ENCODE measurements around the gene PREX1. TPM values are rescaled to one million over a fixed set of nuclear protein-coding genes. Genes with fewer than 3 reads are reported as not detected.
A peak's percentile ranks its signal among the peaks of the same experiment; 100 is the strongest.

Gene PREX1
- total RNA-seq, 3 donors from 2014 or later = 53.1 to 84.2 (median 65.1) TPM

DNA sequence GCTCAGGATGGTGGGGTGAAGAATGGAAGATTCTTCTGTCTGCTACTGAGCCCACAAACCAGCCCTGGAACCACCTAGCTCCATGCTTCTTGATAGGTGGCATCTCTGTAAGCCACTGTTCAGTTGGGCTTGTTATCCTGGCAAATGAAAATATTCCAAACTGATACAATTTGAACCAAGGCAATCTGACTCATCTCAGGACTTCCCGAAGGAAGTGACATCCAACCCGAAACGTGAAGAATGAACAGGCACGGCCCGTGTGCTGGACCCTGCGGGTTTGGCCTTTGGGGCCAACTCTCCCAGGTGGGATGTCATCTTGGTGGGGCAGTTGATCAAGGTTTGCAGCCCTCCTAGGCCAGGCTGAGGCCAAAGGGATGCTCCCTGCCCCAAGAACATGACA, 160.3 kb downstream of the PREX1 start:
- Histone ChIP-seq H3K9me3 (no peaks in the 10 kb centered on the region), H3K27ac (no peak overlapping the region)

GRCh38 chr20:48665785-48666184, 162.0 kb downstream of the PREX1 start:
- Histone ChIP-seq H3K36me3 (no peaks in the 10 kb centered on the region), H3K4me3 (no peak overlapping the region), H3K4me1 (no peaks in the 10 kb centered on the region), H3K27ac (no peak overlapping the region), H3K9me3 (peaks cover 0 to 2% of the 10 kb centered on the region in 2 donors), H3K27me3 (no peaks in the 10 kb centered on the region)
- intact Hi-C loops (cut with DNase I; ENCODE audit: low total_unique reads) = no loop called here
- no peak for TF ChIP-seq POLR2AphosphoS5 (IDR thresholded peaks at IDR 0.05)
- no peak for TF ChIP-seq POLR2A (IDR thresholded peaks at IDR 0.05)
- TF ChIP-seq, protein P1, sequence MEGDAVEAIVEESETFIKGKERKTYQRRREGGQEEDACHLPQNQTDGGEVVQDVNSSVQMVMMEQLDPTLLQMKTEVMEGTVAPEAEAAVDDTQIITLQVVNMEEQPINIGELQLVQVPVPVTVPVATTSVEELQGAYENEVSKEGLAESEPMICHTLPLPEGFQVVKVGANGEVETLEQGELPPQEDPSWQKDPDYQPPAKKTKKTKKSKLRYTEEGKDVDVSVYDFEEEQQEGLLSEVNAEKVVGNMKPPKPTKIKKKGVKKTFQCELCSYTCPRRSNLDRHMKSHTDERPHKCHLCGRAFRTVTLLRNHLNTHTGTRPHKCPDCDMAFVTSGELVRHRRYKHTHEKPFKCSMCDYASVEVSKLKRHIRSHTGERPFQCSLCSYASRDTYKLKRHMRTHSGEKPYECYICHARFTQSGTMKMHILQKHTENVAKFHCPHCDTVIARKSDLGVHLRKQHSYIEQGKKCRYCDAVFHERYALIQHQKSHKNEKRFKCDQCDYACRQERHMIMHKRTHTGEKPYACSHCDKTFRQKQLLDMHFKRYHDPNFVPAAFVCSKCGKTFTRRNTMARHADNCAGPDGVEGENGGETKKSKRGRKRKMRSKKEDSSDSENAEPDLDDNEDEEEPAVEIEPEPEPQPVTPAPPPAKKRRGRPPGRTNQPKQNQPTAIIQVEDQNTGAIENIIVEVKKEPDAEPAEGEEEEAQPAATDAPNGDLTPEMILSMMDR (IDR thresholded peaks at IDR 0.05) = no peak
- DNase-seq (ENCODE audit: low spot score in 2 of 2) = no peak

More for the DNA sequence above, 160.3 kb downstream of the PREX1 start:
- DNase-seq (ENCODE audit: low spot score in 2 of 2) = no peak
- TF ChIP-seq, protein P1 (IDR thresholded peaks at IDR 0.05) = no peak
- no peak for TF ChIP-seq POLR2A (IDR thresholded peaks at IDR 0.05)
- TF ChIP-seq POLR2AphosphoS5 (IDR thresholded peaks at IDR 0.05) = no peak
- H3K4me3 ChIP-seq = no peak overlapping the region
- no peaks in the 10 kb centered on the region for H3K4me1 ChIP-seq
- H3K36me3 ChIP-seq = no peaks in the 10 kb centered on the region
- H3K27me3 ChIP-seq = no peaks in the 10 kb centered on the region
- intact Hi-C loops (cut with DNase I; ENCODE audit: low total_unique reads) = no loop called here

GRCh38 chr20:48662711-48663110, 165.1 kb downstream of the PREX1 start:
- Histone ChIP-seq H3K27ac (peak overlapping the region; percentile 10 to 32), H3K36me3 (no peaks in the 10 kb centered on the region), H3K9me3 (peaks cover 0 to 8% of the 10 kb centered on the region in 2 donors), H3K4me1 (no peaks in the 10 kb centered on the region), H3K4me3 (no peak overlapping the region), H3K27me3 (no peaks in the 10 kb centered on the region)
- TF ChIP-seq, protein P1 (IDR thresholded peaks at IDR 0.05) = no peak
- no peak for TF ChIP-seq POLR2AphosphoS5 (IDR thresholded peaks at IDR 0.05)
- no peak for TF ChIP-seq POLR2A (IDR thresholded peaks at IDR 0.05)
- intact Hi-C loops (cut with DNase I; ENCODE audit: low total_unique reads) = no loop called here
- no peak for DNase-seq (ENCODE audit: low spot score in 2 of 2)

GRCh38 chr20:48661575-48662455, 166.0 kb downstream of the PREX1 start:
- intact Hi-C loops (cut with DNase I; ENCODE audit: low total_unique reads) = no loop called here
- DNase-seq (ENCODE audit: low spot score in 2 of 2) = no peak
- H3K27me3 ChIP-seq = no peaks in the 10 kb centered on the region
- H3K9me3 ChIP-seq = peaks cover 0 to 8% of the 10 kb centered on the region in 2 donors
- H3K4me3 ChIP-seq = no peak overlapping the region
- H3K27ac ChIP-seq = peak overlapping the region; percentile 10 to 32
- no peaks in the 10 kb centered on the region for H3K36me3 ChIP-seq
- no peaks in the 10 kb centered on the region for H3K4me1 ChIP-seq
- TF ChIP-seq, protein P1 (IDR thresholded peaks at IDR 0.05) = no peak
- no peak for TF ChIP-seq POLR2A (IDR thresholded peaks at IDR 0.05)
- TF ChIP-seq POLR2AphosphoS5 (IDR thresholded peaks at IDR 0.05) = no peak

DNA sequence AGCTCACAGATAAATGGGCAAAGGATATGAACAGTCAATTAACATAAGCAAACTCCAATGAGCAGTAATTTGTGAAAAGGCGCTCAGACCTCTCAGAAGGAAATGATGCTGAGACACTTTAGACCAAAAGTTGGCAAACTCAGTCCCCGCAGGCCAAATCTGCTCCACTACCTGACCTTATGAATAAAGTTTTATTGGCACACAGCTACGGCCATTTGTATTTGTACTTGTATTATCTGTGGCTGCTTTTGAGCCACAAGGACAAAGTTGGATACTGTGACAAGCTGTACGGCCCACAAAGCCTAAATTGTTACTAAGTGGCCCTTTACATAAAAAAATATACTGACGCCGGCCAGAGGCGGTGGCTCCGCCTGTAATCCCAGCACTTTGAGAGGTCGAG, 167.0 kb downstream of the PREX1 start:
- peaks cover 0 to 8% of the 10 kb centered on the region in 2 donors for H3K9me3 ChIP-seq
- no peak overlapping the region for H3K4me3 ChIP-seq
- H3K4me1 ChIP-seq = no peaks in the 10 kb centered on the region
- TF ChIP-seq, protein P1 (IDR thresholded peaks at IDR 0.05) = no peak
- TF ChIP-seq POLR2A (IDR thresholded peaks at IDR 0.05) (no peak), POLR2AphosphoS5 (IDR thresholded peaks at IDR 0.05) (no peak)
- H3K27ac ChIP-seq = no peak overlapping the region
- intact Hi-C loops (cut with DNase I; ENCODE audit: low total_unique reads) = no loop called here
- H3K36me3 ChIP-seq = no peaks in the 10 kb centered on the region
- H3K27me3 ChIP-seq = no peaks in the 10 kb centered on the region
- no peak for DNase-seq (ENCODE audit: low spot score in 2 of 2)
